ENCODE results near the gene PCYOX1L.

GRCh38 chr5:149392718-149393117 lies 34.9 kb downstream of the PCYOX1L start:
- TF ChIP-seq POLR2A (IDR thresholded peaks at IDR 0.05; ENCODE audit: extremely low read depth, insufficient read length) (no peak), MYC (IDR thresholded peaks at IDR 0.05; ENCODE audit: low read depth, low read length) (no peak)
- TF ChIP-seq, protein P1, sequence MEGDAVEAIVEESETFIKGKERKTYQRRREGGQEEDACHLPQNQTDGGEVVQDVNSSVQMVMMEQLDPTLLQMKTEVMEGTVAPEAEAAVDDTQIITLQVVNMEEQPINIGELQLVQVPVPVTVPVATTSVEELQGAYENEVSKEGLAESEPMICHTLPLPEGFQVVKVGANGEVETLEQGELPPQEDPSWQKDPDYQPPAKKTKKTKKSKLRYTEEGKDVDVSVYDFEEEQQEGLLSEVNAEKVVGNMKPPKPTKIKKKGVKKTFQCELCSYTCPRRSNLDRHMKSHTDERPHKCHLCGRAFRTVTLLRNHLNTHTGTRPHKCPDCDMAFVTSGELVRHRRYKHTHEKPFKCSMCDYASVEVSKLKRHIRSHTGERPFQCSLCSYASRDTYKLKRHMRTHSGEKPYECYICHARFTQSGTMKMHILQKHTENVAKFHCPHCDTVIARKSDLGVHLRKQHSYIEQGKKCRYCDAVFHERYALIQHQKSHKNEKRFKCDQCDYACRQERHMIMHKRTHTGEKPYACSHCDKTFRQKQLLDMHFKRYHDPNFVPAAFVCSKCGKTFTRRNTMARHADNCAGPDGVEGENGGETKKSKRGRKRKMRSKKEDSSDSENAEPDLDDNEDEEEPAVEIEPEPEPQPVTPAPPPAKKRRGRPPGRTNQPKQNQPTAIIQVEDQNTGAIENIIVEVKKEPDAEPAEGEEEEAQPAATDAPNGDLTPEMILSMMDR (IDR thresholded peaks at IDR 0.05; ENCODE audit: low read depth, low read length), result no peak
- TF ChIP-seq, protein P2, sequence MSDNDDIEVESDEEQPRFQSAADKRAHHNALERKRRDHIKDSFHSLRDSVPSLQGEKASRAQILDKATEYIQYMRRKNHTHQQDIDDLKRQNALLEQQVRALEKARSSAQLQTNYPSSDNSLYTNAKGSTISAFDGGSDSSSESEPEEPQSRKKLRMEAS (IDR thresholded peaks at IDR 0.05; ENCODE audit: low read depth, low read length), result no peak
